ENCODE measurements around the gene MAPT.

The MAPT gene

DNA sequence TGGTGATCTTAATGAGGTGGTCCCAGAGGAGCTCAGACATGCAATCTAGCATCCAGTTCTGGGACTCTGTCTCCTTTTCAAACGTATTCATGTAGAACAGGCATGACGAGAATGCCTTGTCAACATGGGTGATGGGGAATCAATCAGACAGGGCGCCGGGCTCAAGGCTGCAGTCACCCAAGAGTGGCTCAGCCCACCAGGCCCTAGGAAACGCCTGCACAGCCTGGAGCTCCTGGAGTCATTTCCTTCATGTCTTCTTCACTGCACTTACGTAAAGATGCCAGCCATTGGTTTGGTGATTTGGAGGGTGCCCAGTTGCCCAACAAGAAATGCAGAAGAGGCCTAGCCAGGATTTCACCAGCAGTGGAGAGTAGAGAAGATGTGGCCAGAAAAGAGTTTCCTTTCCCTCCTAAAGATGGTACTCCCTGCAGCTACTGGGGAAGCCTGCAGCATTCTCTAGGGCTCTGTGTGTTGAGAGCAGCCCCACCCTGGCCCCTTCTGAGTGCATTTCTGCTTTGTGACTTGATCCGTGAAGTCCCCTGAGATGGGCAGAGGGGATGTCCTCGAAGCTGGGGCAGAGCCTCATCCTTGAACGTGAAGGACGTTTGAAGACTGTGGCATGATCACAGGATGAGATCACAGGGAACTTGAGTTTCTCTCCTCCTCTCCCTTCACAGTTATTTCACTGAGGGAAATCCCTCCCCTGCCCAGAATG lies 80.7 kb downstream of the MAPT start:
- H3K36me3 ChIP-seq (ENCODE audit: insufficient read depth, low read length): no peaks in the 10 kb centered on the region
- H3K27me3 ChIP-seq (ENCODE audit: insufficient read depth, low read length): no peaks in the 10 kb centered on the region
- no peak overlapping the region for H3K9ac ChIP-seq (ENCODE audit: low read depth, low read length)
- WGBS: 86% methylated on average over 10 of the region's 10 CpGs
- H3K4me3 ChIP-seq (ENCODE audit: low read length): no peak overlapping the region
- no peaks in the 10 kb centered on the region for H3K9me3 ChIP-seq (ENCODE audit: insufficient read depth, low read depth, low read length)
- no peaks in the 10 kb centered on the region for H3K4me1 ChIP-seq (ENCODE audit: insufficient read depth, low read length)
- H3K27ac ChIP-seq (ENCODE audit: low read depth, low read length): no peak overlapping the region

GRCh38 chr17:45975640-45976295 lies 81.4 kb downstream of the MAPT start:
- WGBS: 80% methylated on average over 8 of the region's 8 CpGs

DNA sequence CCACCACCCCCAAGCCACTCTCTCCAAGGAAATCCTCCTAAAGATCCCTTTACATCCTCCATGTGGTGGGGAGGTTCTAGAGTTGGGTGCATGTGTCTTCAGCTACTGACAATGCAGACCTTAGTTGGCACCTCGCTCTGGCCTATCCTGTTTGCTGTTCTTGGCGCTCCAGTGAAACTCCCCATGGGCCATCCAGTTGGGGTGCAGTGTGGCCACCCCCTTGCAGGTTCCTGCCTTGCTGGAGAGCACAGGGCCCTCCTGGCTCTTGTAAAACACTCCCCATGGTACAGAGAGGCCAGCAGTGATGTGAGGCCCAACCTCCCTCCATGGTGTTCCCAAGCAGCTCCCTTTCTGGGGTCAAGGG lies 82.0 kb downstream of the MAPT start:
- H3K27me3 ChIP-seq (ENCODE audit: insufficient read depth, low read length): no peaks in the 10 kb centered on the region
- H3K27ac ChIP-seq (ENCODE audit: low read depth, low read length): no peak overlapping the region
- H3K4me1 ChIP-seq (ENCODE audit: insufficient read depth, low read length): no peaks in the 10 kb centered on the region
- WGBS: 98% methylated on average over 2 of the region's 2 CpGs
- no peak overlapping the region for H3K9ac ChIP-seq (ENCODE audit: low read depth, low read length)
- H3K36me3 ChIP-seq (ENCODE audit: insufficient read depth, low read length): no peaks in the 10 kb centered on the region
- H3K4me3 ChIP-seq (ENCODE audit: low read length): no peak overlapping the region
- H3K9me3 ChIP-seq (ENCODE audit: insufficient read depth, low read depth, low read length): no peaks in the 10 kb centered on the region

More at GRCh38 chr17:45975640-45976295, 81.4 kb downstream of the MAPT start:
- no peak overlapping the region for H3K9ac ChIP-seq (ENCODE audit: low read depth, low read length)
- no peak overlapping the region for H3K27ac ChIP-seq (ENCODE audit: low read depth, low read length)
- no peaks in the 10 kb centered on the region for H3K9me3 ChIP-seq (ENCODE audit: insufficient read depth, low read depth, low read length)
- H3K4me3 ChIP-seq (ENCODE audit: low read length): no peak overlapping the region
- H3K27me3 ChIP-seq (ENCODE audit: insufficient read depth, low read length): no peaks in the 10 kb centered on the region
- no peaks in the 10 kb centered on the region for H3K4me1 ChIP-seq (ENCODE audit: insufficient read depth, low read length)
- H3K36me3 ChIP-seq (ENCODE audit: insufficient read depth, low read length): no peaks in the 10 kb centered on the region

DNA sequence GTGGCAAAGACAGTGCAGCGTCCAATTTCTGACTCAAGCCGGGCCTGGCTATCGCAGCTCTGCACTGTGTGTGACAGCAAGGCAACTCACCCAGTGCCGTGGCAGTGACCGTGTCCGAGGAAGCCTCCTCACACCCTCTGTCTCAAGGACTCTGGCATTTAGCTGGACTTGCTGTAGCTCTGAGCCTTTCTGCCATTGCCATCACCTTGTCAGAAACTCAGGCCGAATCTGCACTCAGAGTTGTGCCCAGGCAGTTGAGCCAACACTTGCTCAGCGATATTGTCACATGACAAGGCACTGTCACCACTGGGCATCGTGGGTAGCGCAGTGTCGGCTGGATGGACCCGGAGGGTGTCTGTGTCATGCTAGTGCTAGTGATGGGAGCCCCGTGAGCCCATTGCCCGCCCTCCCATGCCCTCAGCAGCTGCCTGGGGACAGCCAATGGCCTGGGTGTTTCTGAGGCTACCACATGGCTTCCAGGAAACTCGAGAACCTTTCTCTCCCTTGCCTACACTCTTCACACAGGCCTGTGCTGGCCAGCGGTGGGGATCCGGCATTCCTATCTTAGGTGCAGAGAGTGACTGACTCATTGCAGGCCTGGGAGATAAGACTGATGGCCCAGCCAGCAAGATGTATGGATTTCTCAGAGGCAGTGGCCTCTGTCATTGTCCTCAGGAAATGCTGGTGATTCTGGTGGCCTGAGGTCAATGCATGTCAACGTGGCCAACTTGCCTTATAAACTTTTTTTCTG lies 82.6 kb downstream of the MAPT start:
- Histone ChIP-seq H3K27ac (ENCODE audit: low read depth, low read length) (no peak overlapping the region), H3K9ac (ENCODE audit: low read depth, low read length) (no peak overlapping the region), H3K27me3 (ENCODE audit: insufficient read depth, low read length) (no peaks in the 10 kb centered on the region), H3K4me3 (ENCODE audit: low read length) (no peak overlapping the region), H3K36me3 (ENCODE audit: insufficient read depth, low read length) (no peaks in the 10 kb centered on the region), H3K4me1 (ENCODE audit: insufficient read depth, low read length) (no peaks in the 10 kb centered on the region), H3K9me3 (ENCODE audit: insufficient read depth, low read depth, low read length) (no peaks in the 10 kb centered on the region)
- 90% methylated on average over 18 of the region's 18 CpGs for WGBS

DNA sequence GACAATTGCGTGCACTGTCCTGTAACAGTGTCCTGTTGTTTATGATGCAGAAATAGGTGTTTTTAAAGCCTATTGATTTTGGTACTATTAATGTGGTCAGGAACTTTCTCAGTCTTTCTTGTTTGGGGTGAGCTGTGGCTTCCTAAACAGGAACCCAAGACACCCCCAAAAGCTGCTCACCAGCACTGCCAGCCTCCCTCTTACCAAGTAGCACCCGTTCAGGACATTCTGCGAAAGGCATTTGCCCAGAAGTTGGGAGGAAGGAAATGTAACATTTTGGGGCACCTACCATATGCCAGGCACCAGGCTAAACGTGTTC lies 83.1 kb downstream of the MAPT start:
- no peak overlapping the region for H3K9ac ChIP-seq (ENCODE audit: low read depth, low read length)
- H3K4me3 ChIP-seq (ENCODE audit: low read length): no peak overlapping the region
- H3K27ac ChIP-seq (ENCODE audit: low read depth, low read length): no peak overlapping the region
- no peaks in the 10 kb centered on the region for H3K9me3 ChIP-seq (ENCODE audit: insufficient read depth, low read depth, low read length)
- no peaks in the 10 kb centered on the region for H3K36me3 ChIP-seq (ENCODE audit: insufficient read depth, low read length)
- H3K27me3 ChIP-seq (ENCODE audit: insufficient read depth, low read length): no peaks in the 10 kb centered on the region
- H3K4me1 ChIP-seq (ENCODE audit: insufficient read depth, low read length): no peaks in the 10 kb centered on the region
- WGBS: 88% methylated on average over 4 of the region's 4 CpGs

DNA sequence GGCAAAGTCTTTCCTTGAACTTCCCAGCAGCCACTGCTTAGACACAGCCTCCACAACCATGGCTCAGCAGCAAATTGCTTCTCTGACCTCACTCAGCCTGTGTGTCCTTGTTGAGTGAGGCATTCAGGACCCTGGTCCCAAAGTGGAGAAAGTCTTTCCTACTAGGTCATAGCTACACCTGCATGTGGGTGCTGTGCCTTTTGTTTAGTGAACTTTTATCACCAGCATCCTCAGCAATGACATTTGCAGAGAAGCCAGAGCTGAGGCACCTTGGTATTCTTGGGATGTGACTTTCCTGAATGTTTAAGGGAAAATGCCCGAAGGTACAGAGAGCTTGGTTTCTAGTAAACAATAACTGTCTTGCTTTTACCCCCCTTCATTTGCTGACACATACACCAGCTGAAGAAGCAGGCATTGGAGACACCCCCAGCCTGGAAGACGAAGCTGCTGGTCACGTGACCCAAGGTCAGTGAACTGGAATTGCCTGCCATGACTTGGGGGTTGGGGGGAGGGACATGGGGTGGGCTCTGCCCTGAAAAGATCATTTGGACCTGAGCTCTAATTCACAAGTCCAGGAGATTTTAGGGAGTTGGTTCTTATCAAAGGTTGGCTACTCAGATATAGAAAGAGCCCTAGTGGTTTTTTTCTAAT lies 83.7 kb downstream of the MAPT start:
- Histone ChIP-seq H3K36me3 (ENCODE audit: insufficient read depth, low read length) (no peaks in the 10 kb centered on the region), H3K9ac (ENCODE audit: low read depth, low read length) (no peak overlapping the region), H3K27me3 (ENCODE audit: insufficient read depth, low read length) (no peaks in the 10 kb centered on the region), H3K9me3 (ENCODE audit: insufficient read depth, low read depth, low read length) (no peaks in the 10 kb centered on the region), H3K27ac (ENCODE audit: low read depth, low read length) (no peak overlapping the region), H3K4me1 (ENCODE audit: insufficient read depth, low read length) (no peaks in the 10 kb centered on the region), H3K4me3 (ENCODE audit: low read length) (no peak overlapping the region)
- 90% methylated on average over 3 of the region's 3 CpGs for WGBS

DNA sequence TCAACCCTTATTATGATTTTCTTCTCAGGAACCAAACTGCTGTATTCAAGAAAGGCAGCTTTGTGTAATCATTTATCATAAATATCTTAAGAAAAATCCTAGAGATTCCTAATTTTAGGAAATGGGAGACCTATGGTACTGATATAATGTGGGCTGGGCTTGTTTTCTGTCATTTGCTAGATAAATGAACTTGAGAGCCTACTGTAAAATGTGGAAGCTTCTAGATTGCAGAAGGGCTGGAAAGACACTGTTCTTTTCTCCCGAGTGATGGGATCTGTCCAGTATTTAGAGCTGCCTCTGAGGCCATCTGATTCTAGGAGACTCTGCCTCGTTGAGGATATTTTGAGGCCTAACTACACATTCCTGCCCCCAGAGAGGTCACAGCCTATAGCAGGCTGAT lies 84.8 kb downstream of the MAPT start:
- Histone ChIP-seq H3K36me3 (ENCODE audit: insufficient read depth, low read length) (no peaks in the 10 kb centered on the region), H3K27ac (ENCODE audit: low read depth, low read length) (no peak overlapping the region), H3K9me3 (ENCODE audit: insufficient read depth, low read depth, low read length) (no peaks in the 10 kb centered on the region), H3K9ac (ENCODE audit: low read depth, low read length) (no peak overlapping the region), H3K4me3 (ENCODE audit: low read length) (no peak overlapping the region), H3K27me3 (ENCODE audit: insufficient read depth, low read length) (no peaks in the 10 kb centered on the region), H3K4me1 (ENCODE audit: insufficient read depth, low read length) (no peaks in the 10 kb centered on the region)
- 89% methylated on average over 2 of the region's 2 CpGs for WGBS

DNA sequence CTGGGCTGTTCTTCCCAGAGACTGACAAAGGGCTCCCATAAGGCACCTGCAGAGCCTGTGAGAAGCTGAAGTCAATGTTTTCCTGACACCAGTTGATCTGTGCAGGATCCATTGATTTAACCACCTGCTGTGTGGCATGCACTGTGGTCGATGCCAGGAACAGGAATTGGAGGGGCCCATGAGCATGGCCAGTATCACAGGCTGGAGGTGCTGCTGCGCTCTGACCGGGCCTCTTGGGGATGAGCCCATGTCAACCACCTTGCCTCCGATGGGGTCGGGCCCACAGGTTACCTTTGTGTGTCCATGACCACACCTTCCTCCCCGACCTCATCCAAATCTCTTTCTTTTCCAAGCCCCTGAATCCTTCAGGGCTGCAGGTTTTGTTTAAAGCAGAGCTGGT lies 86.5 kb downstream of the MAPT start:
- 86% methylated on average over 5 of the region's 6 CpGs for WGBS
- no peaks in the 10 kb centered on the region for H3K9me3 ChIP-seq (ENCODE audit: insufficient read depth, low read depth, low read length)

DNA sequence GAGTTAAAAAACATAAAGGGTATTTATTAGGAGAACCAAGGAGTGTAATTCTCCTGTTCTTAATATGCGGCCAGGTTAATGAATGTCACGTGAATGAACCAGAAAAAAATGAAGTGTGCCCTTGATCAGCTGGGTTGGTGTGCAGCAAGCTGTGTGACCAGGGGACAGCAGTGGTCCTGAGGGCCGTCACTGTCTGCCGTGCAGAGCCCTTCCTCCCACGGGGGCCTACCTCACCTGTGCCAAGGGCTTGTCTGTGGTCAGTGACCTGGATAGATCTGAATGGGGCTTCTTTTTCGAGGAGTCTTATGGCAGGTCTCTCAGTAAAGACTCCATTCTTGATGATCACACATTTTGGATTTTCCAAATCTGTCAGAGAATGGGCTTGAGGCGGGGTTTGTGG lies 87.0 kb downstream of the MAPT start:
- Histone ChIP-seq H3K9ac (ENCODE audit: low read depth, low read length) (no peak overlapping the region), H3K4me3 (ENCODE audit: low read length) (no peak overlapping the region), H3K4me1 (ENCODE audit: insufficient read depth, low read length) (no peaks in the 10 kb centered on the region), H3K36me3 (ENCODE audit: insufficient read depth, low read length) (no peaks in the 10 kb centered on the region), H3K27me3 (ENCODE audit: insufficient read depth, low read length) (no peaks in the 10 kb centered on the region), H3K9me3 (ENCODE audit: insufficient read depth, low read depth, low read length) (no peaks in the 10 kb centered on the region), H3K27ac (ENCODE audit: low read depth, low read length) (no peak overlapping the region)
- WGBS: 95% methylated on average over 7 of the region's 7 CpGs

More for the DNA sequence above, 86.5 kb downstream of the MAPT start:
- Histone ChIP-seq H3K27me3 (ENCODE audit: insufficient read depth, low read length) (no peaks in the 10 kb centered on the region), H3K36me3 (ENCODE audit: insufficient read depth, low read length) (no peaks in the 10 kb centered on the region), H3K4me1 (ENCODE audit: insufficient read depth, low read length) (no peaks in the 10 kb centered on the region), H3K27ac (ENCODE audit: low read depth, low read length) (no peak overlapping the region), H3K4me3 (ENCODE audit: low read length) (no peak overlapping the region), H3K9ac (ENCODE audit: low read depth, low read length) (no peak overlapping the region)

GRCh38 chr17:45982791-45983613 lies 88.6 kb downstream of the MAPT start:
- 92% methylated on average over 41 of the region's 41 CpGs for WGBS
- Histone ChIP-seq H3K4me3 (ENCODE audit: low read length) (no peak overlapping the region), H3K27me3 (ENCODE audit: insufficient read depth, low read length) (no peaks in the 10 kb centered on the region), H3K9ac (ENCODE audit: low read depth, low read length) (no peak overlapping the region), H3K4me1 (ENCODE audit: insufficient read depth, low read length) (no peaks in the 10 kb centered on the region), H3K9me3 (ENCODE audit: insufficient read depth, low read depth, low read length) (no peaks in the 10 kb centered on the region), H3K36me3 (ENCODE audit: insufficient read depth, low read length) (no peaks in the 10 kb centered on the region), H3K27ac (ENCODE audit: low read depth, low read length) (no peak overlapping the region)

All from HUES64 (cell line).